ENCODE results near the gene ADGRG2. TPM values are rescaled to one million over a fixed set of nuclear protein-coding genes. Genes with fewer than 3 reads are reported as not detected.

ADGRG2 gene
- total RNA-seq, 4 donors from 2014 or later, result 1.3 to 3.8 (median 2.0) TPM

- Histone ChIP-seq H3K27me3 (no peaks in the 10 kb centered on the region), H3K36me3 (peaks cover 0 to 8% of the 10 kb centered on the region in 2 donors), H3K9me3 (no peaks in the 10 kb centered on the region), H3K4me1 (no peaks in the 10 kb centered on the region), H3K4me3 (no peak overlapping the region), H3K27ac (no peak overlapping the region)
- WGBS, 2 donors (ENCODE audit: low coverage in 1 of 2), result 92 to 100% methylated on average over 2 to 4 of the region's 7 CpGs
- TF ChIP-seq POLR2A (IDR thresholded peaks at IDR 0.05), result no peak
- no peak for TF ChIP-seq CTCF (IDR thresholded peaks at IDR 0.05)
- TF ChIP-seq EP300 (IDR thresholded peaks at IDR 0.05), result no peak
- TF ChIP-seq POLR2AphosphoS5 (IDR thresholded peaks at IDR 0.05), result no peak
- ATAC-seq, result no peak
Observed at GRCh38 chrX:18992829-18993228, 129.4 kb downstream of the ADGRG2 start.

- H3K36me3 ChIP-seq, result peaks cover 0 to 8% of the 10 kb centered on the region in 2 donors
- no peak for TF ChIP-seq POLR2A (IDR thresholded peaks at IDR 0.05)
- no peak for TF ChIP-seq POLR2AphosphoS5 (IDR thresholded peaks at IDR 0.05)
- TF ChIP-seq CTCF (IDR thresholded peaks at IDR 0.05), result no peak
- TF ChIP-seq EP300 (IDR thresholded peaks at IDR 0.05), result no peak
- H3K27me3 ChIP-seq, result no peaks in the 10 kb centered on the region
- no peak for ATAC-seq
- H3K4me3 ChIP-seq, result peak overlapping the region; percentile 77 to 93
- 0 to 50% methylated on average over 1 to 4 of the region's 4 CpGs for WGBS, 2 donors (ENCODE audit: low coverage in 1 of 2)
- peaks cover 0 to 23% (median 0%) of the 10 kb centered on the region in 3 donors for H3K4me1 ChIP-seq
- peak overlapping the region; percentile 86 to 91 (median 90) for H3K27ac ChIP-seq
- H3K9me3 ChIP-seq, result no peaks in the 10 kb centered on the region
Observed at GRCh38 chrX:18985186-18985435, 137.2 kb downstream of the ADGRG2 start.

- Histone ChIP-seq H3K4me1 (peaks cover 0 to 23% (median 0%) of the 10 kb centered on the region in 3 donors), H3K36me3 (peaks cover 0 to 3% of the 10 kb centered on the region in 2 donors), H3K27ac (peak overlapping the region; percentile 86 to 91 (median 90)), H3K9me3 (no peaks in the 10 kb centered on the region), H3K27me3 (no peaks in the 10 kb centered on the region), H3K4me3 (peak overlapping the region; percentile 77 to 93)
- peak; percentile 92 for ATAC-seq
- 46% methylated on average over 9 of the region's 71 CpGs; no CpG with 5 or more reads in 1 of the 2 donors for WGBS, 2 donors (ENCODE audit: low coverage in 1 of 2)
- TF ChIP-seq POLR2A (IDR thresholded peaks at IDR 0.05) (peak; percentile 11 to 18), EP300 (IDR thresholded peaks at IDR 0.05) (no peak), POLR2AphosphoS5 (IDR thresholded peaks at IDR 0.05) (peak; percentile 23), CTCF (IDR thresholded peaks at IDR 0.05) (peak; percentile 33 to 77 (median 66))
Observed at GRCh38 chrX:18984381-18985185, 137.7 kb downstream of the ADGRG2 start.

- Histone ChIP-seq H3K36me3 (no peaks in the 10 kb centered on the region), H3K9me3 (no peaks in the 10 kb centered on the region), H3K4me3 (peak within 1 kb of the TSS; percentile 77 to 93), H3K27me3 (no peaks in the 10 kb centered on the region), H3K27ac (peak within 1 kb of the TSS; percentile 86 to 91 (median 90)), H3K4me1 (peaks cover 0 to 23% (median 0%) of the 10 kb centered on the region in 3 donors)
- ATAC-seq, result peak; percentile 80
- 0 to 17% methylated on average over 1 of the region's 64 CpGs for WGBS, 2 donors (ENCODE audit: low coverage in 1 of 2)
- TF ChIP-seq POLR2AphosphoS5 (IDR thresholded peaks at IDR 0.05) (no peak), POLR2A (IDR thresholded peaks at IDR 0.05) (peak in 1 of 2 donors; percentile 10), CTCF (IDR thresholded peaks at IDR 0.05) (no peak), EP300 (IDR thresholded peaks at IDR 0.05) (no peak)
Observed at GRCh38 chrX:18983666-18984380, 138.4 kb downstream of the ADGRG2 start, which contains the start of gene PHKA2. TSS of gene PHKA2 (minus strand) at chrX:18984114. CDS start at chrX:18983932, 182 bp downstream.

Data from gastroesophageal sphincter (tissue), 4 donors.